GM18909 (cell line): Measurements from ENCODE around the gene KANTR.
A peak's percentile ranks its signal among the peaks of the same experiment; 100 is the strongest.

ENCODE experiments used
- ATAC-seq: cut with Tn5 transposase; IDR thresholded peaks from one replicate; pipeline ENCODE4 v1.9.1; 2021; ENCODE audit warnings: mild to moderate bottlenecking; ENCODE audit not compliant: unreplicated experiment, poor library complexity

The KANTR gene

GRCh38 chrX:53080628-53081580, 13.0 kb upstream of the KANTR start:
- ATAC-seq = no peak

GRCh38 chrX:53081925-53082772, 11.8 kb upstream of the KANTR start, which contains the start of gene TSPYL2:
TSPYL2 (plus strand) TSS chrX:53082367; CDS start chrX:53082499, 132 bp downstream.
- ATAC-seq = peak; percentile 90

GRCh38 chrX:53082773-53083616, 10.9 kb upstream of the KANTR start:
- no peak for ATAC-seq

GRCh38 chrX:53084043-53084570, 9.8 kb upstream of the KANTR start:
- no peak for ATAC-seq

- no peak for ATAC-seq
Observed at GRCh38 chrX:53084863-53085262, 9.1 kb upstream of the KANTR start.

GRCh38 chrX:53085661-53086229, 8.2 kb upstream of the KANTR start:
- no peak for ATAC-seq

- ATAC-seq = no peak
Observed at GRCh38 chrX:53086464-53086863, 7.5 kb upstream of the KANTR start.

- ATAC-seq = no peak
Observed at GRCh38 chrX:53087388-53087831, 6.5 kb upstream of the KANTR start.

- no peak for ATAC-seq
Observed at GRCh38 chrX:53088136-53088974, 5.6 kb upstream of the KANTR start.

GRCh38 chrX:53089224-53089842, 4.6 kb upstream of the KANTR start:
- no peak for ATAC-seq

- no peak for ATAC-seq
Observed at GRCh38 chrX:53089925-53090324, 4.0 kb upstream of the KANTR start.

- ATAC-seq = no peak
Observed at GRCh38 chrX:53091354-53091753, 2.6 kb upstream of the KANTR start.

GRCh38 chrX:53093177-53093655, 726 bp upstream of the KANTR start:
- ATAC-seq = peak; percentile 54

GRCh38 chrX:53094582-53094905, 602 bp downstream of the KANTR start:
- ATAC-seq = no peak

- ATAC-seq = no peak
Observed at GRCh38 chrX:53095796-53096195, 1.9 kb downstream of the KANTR start.

GRCh38 chrX:53114864-53115549, 21.1 kb downstream of the KANTR start:
- no peak for ATAC-seq

- ATAC-seq = no peak
Observed at GRCh38 chrX:53115550-53115874, 21.6 kb downstream of the KANTR start.

- no peak for ATAC-seq
Observed at GRCh38 chrX:53116101-53116500, 22.2 kb downstream of the KANTR start.
